ENCODE data around the gene ZP1.

DNA sequence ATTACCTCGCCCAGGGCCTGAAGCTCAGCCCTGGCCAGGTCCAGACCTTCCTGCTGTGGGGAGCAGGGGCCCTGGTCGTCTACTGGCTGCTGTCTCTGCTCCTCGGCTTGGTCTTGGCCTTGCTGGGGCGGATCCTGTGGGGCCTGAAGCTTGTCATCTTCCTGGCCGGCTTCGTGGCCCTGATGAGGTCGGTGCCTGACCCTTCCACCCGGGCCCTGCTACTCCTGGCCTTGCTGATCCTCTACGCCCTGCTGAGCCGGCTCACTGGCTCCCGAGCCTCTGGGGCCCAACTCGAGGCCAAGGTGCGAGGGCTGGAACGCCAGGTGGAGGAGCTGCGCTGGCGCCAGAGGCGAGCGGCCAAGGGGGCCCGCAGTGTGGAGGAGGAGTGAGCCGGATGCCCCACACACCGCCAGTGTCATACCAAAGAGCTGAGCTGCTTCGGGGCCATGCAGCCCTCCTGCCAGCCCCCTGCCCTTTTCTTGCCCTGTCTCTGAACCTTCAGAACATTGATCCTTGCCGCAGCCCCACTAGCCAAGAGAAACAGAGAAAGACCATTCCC, 54.5 kb downstream of the ZP1 start:
- TF ChIP-seq, protein P1, sequence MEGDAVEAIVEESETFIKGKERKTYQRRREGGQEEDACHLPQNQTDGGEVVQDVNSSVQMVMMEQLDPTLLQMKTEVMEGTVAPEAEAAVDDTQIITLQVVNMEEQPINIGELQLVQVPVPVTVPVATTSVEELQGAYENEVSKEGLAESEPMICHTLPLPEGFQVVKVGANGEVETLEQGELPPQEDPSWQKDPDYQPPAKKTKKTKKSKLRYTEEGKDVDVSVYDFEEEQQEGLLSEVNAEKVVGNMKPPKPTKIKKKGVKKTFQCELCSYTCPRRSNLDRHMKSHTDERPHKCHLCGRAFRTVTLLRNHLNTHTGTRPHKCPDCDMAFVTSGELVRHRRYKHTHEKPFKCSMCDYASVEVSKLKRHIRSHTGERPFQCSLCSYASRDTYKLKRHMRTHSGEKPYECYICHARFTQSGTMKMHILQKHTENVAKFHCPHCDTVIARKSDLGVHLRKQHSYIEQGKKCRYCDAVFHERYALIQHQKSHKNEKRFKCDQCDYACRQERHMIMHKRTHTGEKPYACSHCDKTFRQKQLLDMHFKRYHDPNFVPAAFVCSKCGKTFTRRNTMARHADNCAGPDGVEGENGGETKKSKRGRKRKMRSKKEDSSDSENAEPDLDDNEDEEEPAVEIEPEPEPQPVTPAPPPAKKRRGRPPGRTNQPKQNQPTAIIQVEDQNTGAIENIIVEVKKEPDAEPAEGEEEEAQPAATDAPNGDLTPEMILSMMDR (IDR thresholded peaks at IDR 0.05), result no peak
- no peak for TF ChIP-seq EP300 (IDR thresholded peaks at IDR 0.05)
